IMR-90 (cell line): ENCODE measurements around the gene FLT1. TPM values are rescaled to one million over a fixed set of nuclear protein-coding genes. Genes with fewer than 3 reads are reported as not detected.

Experiments used
- ATAC-seq: fragments of 200-7000 bp; cut with Tn5 transposase; 2 replicates; pipeline ENCODE4 v1.9.1; 2020; ENCODE audit warnings: low read depth, mild to moderate bottlenecking, moderate library complexity
- BruUV-seq: library from RNA; stranded (reverse); fragments of 400-500 nt; replicated peaks from 2 replicates; lab custom pipeline; 2021; lab: Mats Ljungman, UMichigan
- CTCF ChIA-PET: fragments of 300-600 bp; formaldehyde crosslinking; extraction: SDS; loops from one replicate; lab custom pipeline; 2021; ENCODE audit warnings: antibody characterized with exemption; lab: Yijun Ruan, JAX
- POLR2A ChIA-PET: fragments of 300-600 bp; sonication (Branson Sonifier 250); formaldehyde crosslinking; loops from one replicate; lab custom pipeline; 2022; ENCODE audit warnings: antibody characterized with exemption; ENCODE audit not compliant: unreplicated experiment; lab: Charles Lee
- DNase-seq: peaks from one replicate; pipeline ENCODE4 v3.0.0; 2013
- H2AFZ ChIP-seq: replicated peaks from 2 replicates; pipeline ENCODE3; 2013; ENCODE audit warnings: low read length, mild to moderate bottlenecking; ENCODE audit not compliant: poor library complexity
- H2AK5ac ChIP-seq: 2 replicates; pipeline ENCODE4 v1.6.1; 2013; ENCODE audit warnings: low read depth, low read length, inconsistent platforms
- H2AK9ac ChIP-seq: replicated peaks from 2 replicates; pipeline ENCODE3; 2013; ENCODE audit warnings: mild to moderate bottlenecking, low read depth, low read length, moderate library complexity; ENCODE audit not compliant: poor library complexity
- H2BK120ac ChIP-seq: 2 replicates; pipeline ENCODE4 v1.6.1; 2013; ENCODE audit warnings: low read depth, low read length, inconsistent platforms
- H2BK15ac ChIP-seq: 3 replicates; pipeline ENCODE4 v1.6.1; 2013; ENCODE audit warnings: low read depth, low read length, inconsistent platforms
- H2BK20ac ChIP-seq: 2 replicates; pipeline ENCODE4 v1.6.1; 2013; ENCODE audit warnings: low read depth, mild to moderate bottlenecking, inconsistent platforms, low read length, moderate library complexity
- H2BK5ac ChIP-seq: 2 replicates; pipeline ENCODE4 v1.6.1; 2013; ENCODE audit warnings: mild to moderate bottlenecking, low read depth, low read length, inconsistent platforms; ENCODE audit not compliant: poor library complexity, severe bottlenecking
- H3K14ac ChIP-seq: replicated peaks from 2 replicates; pipeline ENCODE4 v1.6.1; 2013; ENCODE audit warnings: low read depth, low read length, inconsistent platforms
- H3K18ac ChIP-seq: 2 replicates; pipeline ENCODE4 v1.6.1; 2013; ENCODE audit warnings: low read depth, low read length, control low read depth
- H3K23ac ChIP-seq: 2 replicates; pipeline ENCODE4 v1.6.1; 2013; ENCODE audit warnings: low read depth, low read length, inconsistent platforms
- H3K27ac ChIP-seq: 2 replicates; pipeline ENCODE4 v1.5.1; 2013; ENCODE audit warnings: mild to moderate bottlenecking, control low read depth, low read length; ENCODE audit not compliant: insufficient read depth
- H3K27me3 ChIP-seq: 2 replicates; pipeline ENCODE4 v1.6.1; 2013; ENCODE audit warnings: low read length; ENCODE audit not compliant: control insufficient read depth, insufficient read depth
- H3K36me3 ChIP-seq: 2 replicates; pipeline ENCODE4 v1.6.1; 2013; ENCODE audit warnings: low read length, mixed read lengths; ENCODE audit not compliant: control insufficient read depth, insufficient read depth
- H3K4ac ChIP-seq: 2 replicates; pipeline ENCODE4 v1.6.1; 2013; ENCODE audit warnings: low read depth, low read length, inconsistent platforms
- H3K4me1 ChIP-seq: 2 replicates; pipeline ENCODE4 v1.6.1; 2013; ENCODE audit warnings: low read length, mixed read lengths; ENCODE audit not compliant: control insufficient read depth, insufficient read depth
- H3K4me2 ChIP-seq: 2 replicates; pipeline ENCODE4 v1.6.1; 2013; ENCODE audit warnings: low read depth, mild to moderate bottlenecking, control low read depth, low read length, moderate library complexity
- H3K4me3 ChIP-seq: 2 replicates; pipeline ENCODE4 v1.5.1; 2013; ENCODE audit warnings: low read depth, mild to moderate bottlenecking, control low read depth, low read length, moderate library complexity; ENCODE audit not compliant: insufficient read depth
- H3K56ac ChIP-seq: 2 replicates; pipeline ENCODE4 v1.6.1; 2013; ENCODE audit warnings: low read length, inconsistent platforms; ENCODE audit not compliant: insufficient read depth; ENCODE audit errors: extremely low read depth
- H3K79me1 ChIP-seq, 2 experiments: 2 replicates each; pipeline ENCODE4 v1.6.1; 2013; ENCODE audit warnings: low read length in 2 of 2, inconsistent platforms in 1 of 2, low read depth in 1 of 2
- H3K9ac ChIP-seq: 2 replicates; pipeline ENCODE4 v1.6.1; 2013; ENCODE audit warnings: low read depth, low read length, control low read depth
- H3K9me1 ChIP-seq: 2 replicates; pipeline ENCODE4 v1.6.1; 2013; ENCODE audit warnings: low read length, inconsistent platforms; ENCODE audit not compliant: insufficient read depth
- H3K9me3 ChIP-seq: 2 replicates; pipeline ENCODE4 v1.6.1; 2013; ENCODE audit warnings: low read length; ENCODE audit not compliant: control insufficient read depth, insufficient read depth
- H4K20me1 ChIP-seq: 2 replicates; pipeline ENCODE4 v1.6.1; 2013; ENCODE audit warnings: low read length, inconsistent platforms; ENCODE audit not compliant: insufficient read depth
- H4K5ac ChIP-seq: 2 replicates; pipeline ENCODE4 v1.6.1; 2013; ENCODE audit warnings: mild to moderate bottlenecking, low read depth, low read length, control low read depth
- H4K8ac ChIP-seq, 2 experiments: 2 replicates each; pipeline ENCODE4 v1.6.1; 2013; ENCODE audit warnings: low read depth in 2 of 2, low read length in 2 of 2, control low read depth in 1 of 2, inconsistent platforms in 1 of 2
- H4K91ac ChIP-seq: 2 replicates; pipeline ENCODE4 v1.6.1; 2013; ENCODE audit warnings: low read depth, low read length, inconsistent platforms; ENCODE audit not compliant: insufficient read depth
- CTCF ChIP-seq: conservative IDR thresholded peaks from 2 replicates; pipeline ENCODE4 v1.5.1; 2012; ENCODE audit warnings: mild to moderate bottlenecking, low read depth, low read length, improper control_type of control experiment
- FOS ChIP-seq: fragments of 150-350 bp; IDR thresholded peaks from 2 replicates; pipeline ENCODE4 v1.6.1; 2016; ENCODE audit warnings: low read depth, low read length
- MAZ ChIP-seq: IDR thresholded peaks from 2 replicates; pipeline ENCODE4 v1.6.1; 2012; ENCODE audit warnings: low read depth, mild to moderate bottlenecking, low read length, improper control_type of control experiment, moderate library complexity, borderline replicate concordance
- RCOR1 ChIP-seq: IDR thresholded peaks from 2 replicates; pipeline ENCODE4 v1.6.1; 2012; ENCODE audit warnings: mild to moderate bottlenecking, low read length, improper control_type of control experiment; ENCODE audit not compliant: insufficient replicate concordance
- WGBS, 2 experiments: methylation state at CpG; one replicate each; pipeline versions ENCODE4 v1.1.5 to v1.1.7; 2013; ENCODE audit warnings: missing lambda C conversion rate in 2 of 2; ENCODE audit not compliant: insufficient read length in 1 of 2; ENCODE audit errors: extremely low coverage in 2 of 2; 5-methylcytosine and 5-hydroxymethylcytosine counted together
- dilution Hi-C: fragments of 300-500 bp; cut with HindIII; formaldehyde crosslinking; loops from one replicate; pipeline ENCODE4 v1.14.3; 2018; ENCODE audit warnings: low sequenced_read_pairs; ENCODE audit not compliant: unreplicated experiment
- in situ Hi-C: fragments of 300-500 bp; cut with MboI; formaldehyde crosslinking; loops from 3 replicates; pipeline ENCODE4 v1.14.3; 2019; ENCODE audit warnings: low sequenced_read_pairs, inconsistent platforms, mixed read lengths
- intact Hi-C: fragments of 100-400 bp; cut with micrococcal nuclease; formaldehyde crosslinking; loops from 2 replicates; pipeline ENCODE4 v1.10.0; 2022
- polyA plus RNA-seq, 3 experiments: library from polyadenylated mRNA; depleted of rRNA; stranded (reverse); fragments of >200 nt; gene quantifications; 2 replicates each; pipeline ENCODE4 v1.2.3, GENCODE V29; 2012; ENCODE audit warnings: low replicate concordance in 1 of 3
- total RNA-seq: library from RNA; depleted of rRNA; stranded (reverse); fragments of >200 nt; gene quantifications from 2 replicates; pipeline ENCODE4 v1.2.3, GENCODE V29; 2012

Gene FLT1
- total and polyA plus RNA-seq, 2 of the 4 experiments (the other 2 are of a cell fraction), result 4.5 to 10.4 TPM

- no CpG with 5 or more reads among the region's 5 CpGs for WGBS, 2 experiments
- no TSS peak for BruUV-seq
- Histone ChIP-seq H3K4ac (no peak overlapping the region), H2BK120ac (no peak overlapping the region; the same call in 1 of the 2 replicates), H4K20me1 (no peaks in the 10 kb centered on the region), H3K27me3 (no peaks in the 10 kb centered on the region), H3K9me3 (no peaks in the 10 kb centered on the region), H2BK15ac (no peak overlapping the region), H2AK9ac (no peak overlapping the region), H4K8ac (peak overlapping the region in 1 of 2 experiments; percentile 77; a peak in 2 of 4 replicates), H2AFZ (no peak overlapping the region), H4K91ac (no peak overlapping the region), H2BK5ac (peak overlapping the region; percentile 70), H2AK5ac (peak overlapping the region; percentile 71; the same call in 1 of the 2 replicates), H4K5ac (no peak overlapping the region), H3K23ac (no peak overlapping the region), H3K4me2 (peak overlapping the region; percentile 49; the same call in 1 of the 2 replicates), H3K79me1 (0 out of 4 replicates have a peak, but pooled peaks cover 0 to 3% of the 10 kb centered on the region in 2 experiments), H3K18ac (no peak overlapping the region), H3K4me3 (no peak overlapping the region), H3K36me3 (no peaks in the 10 kb centered on the region), H3K4me1 (peaks cover 2% of the 10 kb centered on the region; the same call in 1 of the 2 replicates), H2BK20ac (peak overlapping the region; percentile 28; the same call in 1 of the 2 replicates), H3K14ac (no peak overlapping the region), H3K9me1 (no peaks in the 10 kb centered on the region), H3K56ac (no peak overlapping the region), H3K27ac (no peak overlapping the region), H3K9ac (no peak overlapping the region)
- ATAC-seq (no peak), DNase-seq (no peak)
- in situ Hi-C loops (no loop called here), intact Hi-C loops (no loop called here), dilution Hi-C loops (no loop called here)
- CTCF ChIA-PET, result interaction anchor here (1.0 kb wide), 1 partner anchor 10 kb away, joined by 4 read pairs; no protein-coding TSS in a partner anchor
- TF ChIP-seq MAZ (no peak), CTCF (no peak), FOS (peak; percentile 48; the same call in 1 of the 2 replicates), RCOR1 (no peak)
- POLR2A ChIA-PET, result no interaction called here
These were observed 92.9 kb downstream of the FLT1 start for GRCh38 chr13:28402057-28402381.
